HCT116 (cell line): ENCODE measurements around the gene RASA2. TPM values are rescaled to one million over a fixed set of nuclear protein-coding genes. Genes with fewer than 3 reads are reported as not detected.

ENCODE experiments used
- ATAC-seq: fragments of 200-7000 bp; cut with Tn5 transposase; 2 replicates; pipeline ENCODE4 v1.9.1; 2020; ENCODE audit warnings: mild to moderate bottlenecking, moderate library complexity
- BruUV-seq: library from RNA; stranded (reverse); fragments of 400-500 nt; replicated peaks from 2 replicates; lab custom pipeline; 2021; lab: Mats Ljungman, UMichigan
- CTCF ChIA-PET: fragments of 300-600 bp; sonication (Branson Sonifier 250); formaldehyde crosslinking; loops from one replicate; lab custom pipeline; 2021; ENCODE audit warnings: antibody characterized with exemption; lab: Charles Lee
- POLR2A ChIA-PET: fragments of 300-600, 350-600 bp; sonication (Branson Sonifier 250); formaldehyde crosslinking; loops from one replicate; lab custom pipeline; 2021; ENCODE audit warnings: antibody characterized with exemption; lab: Charles Lee
- RAD21 ChIA-PET, 2 experiments: fragments of 300-600 bp; sonication (Branson Sonifier 250); formaldehyde crosslinking; loops; one replicate each; lab custom pipeline; 2023; ENCODE audit warnings: low total read pairs in 2 of 2; ENCODE audit not compliant: uncharacterized antibody in 2 of 2, unreplicated experiment in 2 of 2, low non-redundant PET in 1 of 2; lab: Charles Lee
- DNase-seq: peaks from one replicate; pipeline ENCODE4 v3.0.0-alpha.2; 2010; ENCODE audit warnings: low read depth, low spot score
- H2AFZ ChIP-seq: fragments of 200-600 bp; shearing (Covaris generic), sonication (generic); 2 replicates; pipeline ENCODE4 v1.6.1; 2017; ENCODE audit warnings: low read depth, mixed run types, mixed read lengths, antibody characterized with exemption, low read length; ENCODE audit not compliant: poor library complexity, severe bottlenecking
- H3K27ac ChIP-seq: 2 replicates; pipeline ENCODE4 v1.5.1; 2012; ENCODE audit warnings: low read depth, low read length
- H3K27me3 ChIP-seq: fragments of 200-600 bp; sonication (generic); 2 replicates; pipeline ENCODE4 v1.6.1; 2016; ENCODE audit warnings: mixed run types, low read length, mixed read lengths; ENCODE audit not compliant: insufficient read depth
- H3K36me3 ChIP-seq, 2 experiments: fragments of 200-500 bp in 1 of 2; fragments of 200-600 bp in 1 of 2; sonication (Bioruptor generic) in 1 of 2; sonication (generic) in 1 of 2; 2 replicates each; pipeline versions ENCODE4 v1.5.1 to v1.6.1; 2014 to 2016; ENCODE audit warnings: low read length in 2 of 2, inconsistent platforms in 1 of 2, mixed read lengths in 1 of 2, mixed run types in 1 of 2; ENCODE audit not compliant: insufficient read depth in 2 of 2, control insufficient read depth in 1 of 2
- H3K4me1 ChIP-seq, 2 experiments: fragments of 200-600 bp in 1 of 2; sonication (generic) in 1 of 2; 2 replicates each; pipeline versions ENCODE4 v1.5.1 to v1.6.1; 2012 to 2017; ENCODE audit warnings: low read length in 2 of 2, inconsistent platforms in 1 of 2, mild to moderate bottlenecking in 1 of 2, mixed read lengths in 1 of 2, mixed run types in 1 of 2, moderate library complexity in 1 of 2; ENCODE audit not compliant: insufficient read depth in 2 of 2, control insufficient read depth in 1 of 2
- H3K4me2 ChIP-seq: fragments of 200-600 bp; sonication (generic); 2 replicates; pipeline ENCODE4 v1.6.1; 2017; ENCODE audit warnings: mixed run types, low read length, mixed read lengths
- H3K4me3 ChIP-seq, 2 experiments: fragments of 200-600 bp in 1 of 2; sonication (generic) in 1 of 2; replicated peaks in 1 of 2; 2 replicates each; pipeline ENCODE4 v1.5.1; 2011 to 2016; ENCODE audit warnings: low read length in 2 of 2, control low read depth in 1 of 2, low read depth in 1 of 2, mild to moderate bottlenecking in 1 of 2, mixed read lengths in 1 of 2, mixed run types in 1 of 2
- H3K79me2 ChIP-seq: fragments of 200-600 bp; sonication (generic); 2 replicates; pipeline ENCODE4 v1.6.1; 2017; ENCODE audit warnings: mild to moderate bottlenecking, mixed run types, low read length, moderate library complexity, mixed read lengths; ENCODE audit not compliant: insufficient read depth
- H3K9ac ChIP-seq: fragments of 200-600 bp; sonication (generic); 2 replicates; pipeline ENCODE4 v1.6.1; 2016; ENCODE audit warnings: low read length, mixed read lengths
- H3K9me2 ChIP-seq: fragments of 200-600 bp; sonication (generic), shearing (Covaris generic); 2 replicates; pipeline ENCODE4 v1.6.1; 2017; ENCODE audit warnings: mixed run types, mild to moderate bottlenecking, moderate library complexity; ENCODE audit not compliant: insufficient read depth
- H3K9me3 ChIP-seq, 2 experiments: fragments of 200-500 bp in 1 of 2; fragments of 200-600 bp in 1 of 2; sonication (Bioruptor generic) in 1 of 2; sonication (generic) in 1 of 2; 2 replicates each; pipeline ENCODE4 v1.6.1; 2014 to 2017; ENCODE audit warnings: low read length in 2 of 2, mixed read lengths in 2 of 2, inconsistent platforms in 1 of 2, low read depth in 1 of 2, mild to moderate bottlenecking in 1 of 2, mixed run types in 1 of 2, moderate library complexity in 1 of 2; ENCODE audit not compliant: control insufficient read depth in 1 of 2, insufficient read depth in 1 of 2
- H4K20me1 ChIP-seq: fragments of 200-600 bp; sonication (generic), shearing (Covaris generic); 2 replicates; pipeline ENCODE4 v1.6.1; 2017; ENCODE audit warnings: mixed run types, mild to moderate bottlenecking, moderate library complexity; ENCODE audit not compliant: insufficient read depth
- JUND ChIP-seq: IDR thresholded peaks from 2 replicates; pipeline ENCODE4 v1.6.1; 2012
- POLR2A ChIP-seq: IDR thresholded peaks from 2 replicates; pipeline ENCODE4 v1.7.0; 2011; ENCODE audit warnings: borderline replicate concordance; ENCODE audit not compliant: insufficient read depth, insufficient read length; ENCODE audit errors: extremely low read depth
- POLR2AphosphoS5 ChIP-seq: IDR thresholded peaks from 2 replicates; pipeline ENCODE4 v1.6.1; 2011; ENCODE audit warnings: mild to moderate bottlenecking, low read depth, low read length, moderate library complexity
- RAD21 ChIP-seq: IDR thresholded peaks from 2 replicates; pipeline ENCODE4 v1.6.1; 2012; ENCODE audit warnings: low read depth, mild to moderate bottlenecking
- intact Hi-C: fragments of 100-400 bp; cut with micrococcal nuclease; formaldehyde crosslinking; loops from 2 replicates; pipeline ENCODE4 v1.10.0; 2022
- total RNA-seq: library from RNA; stranded (reverse); gene quantifications from one replicate; pipeline ENCODE4 v1.2.1, GENCODE V29; 2021; ENCODE audit not compliant: unreplicated experiment
- TF ChIP-seq, protein P1 (sequence below): IDR thresholded peaks from 2 replicates; pipeline ENCODE4 v1.6.1; 2012; ENCODE audit warnings: low read depth

Gene RASA2
- total RNA-seq, 1 experiment from 2014 or later = 12.8 TPM

- intact Hi-C loops = loop anchor here (10.0 kb wide), 3 partner anchors 182 to 812 kb away; no protein-coding TSS in a partner anchor
- TF ChIP-seq POLR2AphosphoS5 = no peak
- no peak for TF ChIP-seq JUND
- TF ChIP-seq, protein P1, sequence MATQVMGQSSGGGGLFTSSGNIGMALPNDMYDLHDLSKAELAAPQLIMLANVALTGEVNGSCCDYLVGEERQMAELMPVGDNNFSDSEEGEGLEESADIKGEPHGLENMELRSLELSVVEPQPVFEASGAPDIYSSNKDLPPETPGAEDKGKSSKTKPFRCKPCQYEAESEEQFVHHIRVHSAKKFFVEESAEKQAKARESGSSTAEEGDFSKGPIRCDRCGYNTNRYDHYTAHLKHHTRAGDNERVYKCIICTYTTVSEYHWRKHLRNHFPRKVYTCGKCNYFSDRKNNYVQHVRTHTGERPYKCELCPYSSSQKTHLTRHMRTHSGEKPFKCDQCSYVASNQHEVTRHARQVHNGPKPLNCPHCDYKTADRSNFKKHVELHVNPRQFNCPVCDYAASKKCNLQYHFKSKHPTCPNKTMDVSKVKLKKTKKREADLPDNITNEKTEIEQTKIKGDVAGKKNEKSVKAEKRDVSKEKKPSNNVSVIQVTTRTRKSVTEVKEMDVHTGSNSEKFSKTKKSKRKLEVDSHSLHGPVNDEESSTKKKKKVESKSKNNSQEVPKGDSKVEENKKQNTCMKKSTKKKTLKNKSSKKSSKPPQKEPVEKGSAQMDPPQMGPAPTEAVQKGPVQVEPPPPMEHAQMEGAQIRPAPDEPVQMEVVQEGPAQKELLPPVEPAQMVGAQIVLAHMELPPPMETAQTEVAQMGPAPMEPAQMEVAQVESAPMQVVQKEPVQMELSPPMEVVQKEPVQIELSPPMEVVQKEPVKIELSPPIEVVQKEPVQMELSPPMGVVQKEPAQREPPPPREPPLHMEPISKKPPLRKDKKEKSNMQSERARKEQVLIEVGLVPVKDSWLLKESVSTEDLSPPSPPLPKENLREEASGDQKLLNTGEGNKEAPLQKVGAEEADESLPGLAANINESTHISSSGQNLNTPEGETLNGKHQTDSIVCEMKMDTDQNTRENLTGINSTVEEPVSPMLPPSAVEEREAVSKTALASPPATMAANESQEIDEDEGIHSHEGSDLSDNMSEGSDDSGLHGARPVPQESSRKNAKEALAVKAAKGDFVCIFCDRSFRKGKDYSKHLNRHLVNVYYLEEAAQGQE = no peak
- TF ChIP-seq POLR2A = no peak
- no peak for TF ChIP-seq RAD21
- H3K36me3 ChIP-seq = no peaks in the 10 kb centered on the region
- peaks cover 0 to 3% of the 10 kb centered on the region in 2 experiments; a peak in 1 of 4 replicates for H3K9me3 ChIP-seq
- DNase-seq (no peak), ATAC-seq (no peak)
- H3K79me2 ChIP-seq = no peaks in the 10 kb centered on the region
- no peak overlapping the region for H3K4me3 ChIP-seq
- no peak overlapping the region for H2AFZ ChIP-seq
- no peaks in the 10 kb centered on the region for H3K9me2 ChIP-seq
- ChIA-PET RAD21 (interaction anchor here in 1 of 2 experiments (0.6 kb wide), 1 partner anchor 152 kb away, joined by 3 read pairs; no protein-coding TSS in a partner anchor), CTCF (interaction anchor here (5.7 kb wide), 1 partner anchor 98 kb away, joined by 87 read pairs; no protein-coding TSS in a partner anchor), POLR2A (no interaction called here)
- no TSS peak for BruUV-seq
- no peak overlapping the region for H3K27ac ChIP-seq
- H3K4me1 ChIP-seq = peaks cover 0 to 4% of the 10 kb centered on the region in 2 experiments; a peak in 2 of 4 replicates
- H3K27me3 ChIP-seq = no peaks in the 10 kb centered on the region
- no peaks in the 10 kb centered on the region for H4K20me1 ChIP-seq
- H3K9ac ChIP-seq = no peak overlapping the region
- H3K4me2 ChIP-seq = no peak overlapping the region
Observed at GRCh38 chr3:141462176-141462859, 24.5 kb upstream of the RASA2 start.
